ENCODE data around the gene FAR2.
A peak's percentile ranks its signal among the peaks of the same experiment; 100 is the strongest.
"Not testable (repeated sequence)": the region's sequence is repeated elsewhere in the genome, so short reads cannot be mapped to it uniquely, and the experiment has no call there.

Gene FAR2

GRCh38 chr12:29150462-29150861 is 1.4 kb downstream of the FAR2 start:
- in situ Hi-C loops (cut with MboI; ENCODE audit: low pct_unique_long_range_greater_than_20kb, low sequenced_read_pairs): no loop called here
- no peak for DNase-seq

DNA sequence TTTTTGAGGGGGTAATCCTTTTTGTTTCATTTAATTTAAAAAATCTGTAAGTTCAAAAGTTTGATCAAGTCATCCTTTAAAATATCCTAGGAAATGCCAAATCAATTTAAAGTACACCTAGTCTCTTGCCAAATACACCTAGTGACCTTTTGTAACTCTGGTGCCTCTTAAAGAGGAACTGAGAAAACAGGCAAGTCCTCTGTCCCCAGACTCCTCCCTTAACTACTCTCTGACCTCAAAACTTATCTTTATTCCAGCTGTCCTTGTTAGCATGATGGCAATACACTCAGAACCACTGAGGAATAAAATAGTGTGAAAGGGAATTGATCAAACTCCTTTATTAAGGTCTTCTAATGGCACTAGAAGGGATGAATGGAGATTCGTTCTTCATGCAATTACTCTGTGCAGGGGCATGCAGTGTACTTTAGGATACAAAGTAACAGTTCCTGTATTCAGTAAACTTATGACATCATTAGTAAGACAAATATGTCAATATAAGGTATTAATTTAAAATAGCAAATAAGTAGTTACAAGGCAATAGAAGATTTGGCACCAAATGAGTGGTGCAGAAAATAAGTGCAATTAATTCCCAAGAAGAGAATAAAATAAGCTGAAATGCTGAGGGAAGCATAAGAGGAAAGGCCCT is 3.3 kb downstream of the FAR2 start:
- in situ Hi-C loops (cut with MboI; ENCODE audit: low pct_unique_long_range_greater_than_20kb, low sequenced_read_pairs): no loop called here
- DNase-seq: peak; percentile 82

GRCh38 chr12:29152981-29153630 is 4.0 kb downstream of the FAR2 start:
- in situ Hi-C loops (cut with MboI; ENCODE audit: low pct_unique_long_range_greater_than_20kb, low sequenced_read_pairs): no loop called here
- peak; percentile 31 for DNase-seq

- in situ Hi-C loops (cut with MboI; ENCODE audit: low pct_unique_long_range_greater_than_20kb, low sequenced_read_pairs): no loop called here
- peak; percentile 51 for DNase-seq
Measured at GRCh38 chr12:29155079-29155478, 6.0 kb downstream of the FAR2 start.

DNA sequence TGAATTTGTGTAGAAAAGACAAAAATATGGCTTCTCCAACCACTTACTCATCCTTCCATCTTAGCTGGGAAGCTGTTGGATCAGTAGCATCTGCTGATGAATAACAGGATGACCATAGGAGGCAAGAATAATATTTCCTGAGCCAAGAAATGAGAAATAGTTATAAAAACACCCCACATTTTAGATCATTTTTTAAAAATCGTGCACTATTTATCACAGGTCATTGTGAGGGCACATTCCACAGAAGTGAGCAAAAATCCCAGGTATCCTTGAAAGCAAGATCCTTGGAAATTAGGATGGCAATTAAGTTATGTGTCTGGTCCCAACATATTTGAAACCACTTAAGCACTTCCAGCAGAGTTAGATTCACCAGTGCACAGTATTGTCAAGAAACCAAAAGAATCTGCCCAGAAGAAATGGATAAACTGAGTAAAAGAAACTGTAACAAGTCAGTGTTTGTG is 8.4 kb downstream of the FAR2 start:
- DNase-seq: no peak
- in situ Hi-C loops (cut with MboI; ENCODE audit: low pct_unique_long_range_greater_than_20kb, low sequenced_read_pairs): no loop called here

DNA sequence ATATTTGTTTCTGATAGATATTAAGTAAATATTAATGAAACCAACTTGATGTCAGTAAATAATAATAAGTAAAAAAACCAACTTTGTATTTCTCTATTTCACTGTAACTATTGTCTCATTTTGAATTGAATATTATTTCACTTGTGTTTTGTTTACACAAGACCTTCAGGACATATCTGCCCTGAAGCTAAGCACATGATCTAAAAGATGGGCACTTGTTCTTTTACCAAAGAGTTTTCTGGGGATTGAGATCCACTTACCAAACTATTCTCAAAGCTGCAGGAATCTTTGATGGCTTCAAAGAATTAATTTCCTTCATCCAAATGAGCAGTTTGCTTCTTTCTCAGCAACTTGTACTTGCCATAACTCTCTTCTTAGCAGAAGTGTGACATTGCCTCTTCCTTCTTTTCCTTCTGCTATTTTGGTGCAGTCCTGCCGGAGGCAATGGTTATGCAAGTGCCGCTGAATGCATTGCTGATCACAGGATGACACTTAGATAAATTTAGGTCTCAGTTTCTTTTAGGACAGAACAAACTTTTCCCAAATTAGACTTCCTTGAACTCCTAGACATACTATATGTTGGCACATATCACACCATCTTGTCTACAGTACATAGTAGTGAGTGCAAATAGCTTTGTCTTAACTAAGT is 9.2 kb downstream of the FAR2 start:
- in situ Hi-C loops (cut with MboI; ENCODE audit: low pct_unique_long_range_greater_than_20kb, low sequenced_read_pairs): no loop called here
- DNase-seq: peak; percentile 67

- DNase-seq: peak; percentile 79
- in situ Hi-C loops (cut with MboI; ENCODE audit: low pct_unique_long_range_greater_than_20kb, low sequenced_read_pairs): no loop called here
Measured at GRCh38 chr12:29159661-29160060, 10.6 kb downstream of the FAR2 start.

DNA sequence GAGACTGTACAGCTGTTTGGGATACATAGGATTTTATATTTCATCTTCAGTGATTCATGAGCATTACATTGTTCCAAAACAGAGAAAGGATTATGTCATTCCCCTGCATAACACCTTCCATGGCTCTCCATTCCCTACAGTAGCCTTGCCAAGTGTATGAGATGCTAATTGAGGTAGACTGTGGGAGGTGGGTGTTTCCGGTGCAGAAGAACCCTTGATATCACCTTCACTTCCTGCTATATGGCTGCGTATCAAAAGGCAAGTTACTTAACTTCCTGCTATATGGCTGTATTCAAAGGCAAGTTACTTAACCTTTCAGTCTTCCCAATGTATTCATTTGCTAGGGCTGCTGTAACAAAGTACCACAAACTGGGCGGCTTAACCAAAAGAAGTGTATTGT is 11.2 kb downstream of the FAR2 start:
- in situ Hi-C loops (cut with MboI; ENCODE audit: low pct_unique_long_range_greater_than_20kb, low sequenced_read_pairs): no loop called here
- peak; percentile 55 for DNase-seq

- in situ Hi-C loops (cut with MboI; ENCODE audit: low pct_unique_long_range_greater_than_20kb, low sequenced_read_pairs): no loop called here
Measured at GRCh38 chr12:29163146-29163545, 14.1 kb downstream of the FAR2 start.

DNA sequence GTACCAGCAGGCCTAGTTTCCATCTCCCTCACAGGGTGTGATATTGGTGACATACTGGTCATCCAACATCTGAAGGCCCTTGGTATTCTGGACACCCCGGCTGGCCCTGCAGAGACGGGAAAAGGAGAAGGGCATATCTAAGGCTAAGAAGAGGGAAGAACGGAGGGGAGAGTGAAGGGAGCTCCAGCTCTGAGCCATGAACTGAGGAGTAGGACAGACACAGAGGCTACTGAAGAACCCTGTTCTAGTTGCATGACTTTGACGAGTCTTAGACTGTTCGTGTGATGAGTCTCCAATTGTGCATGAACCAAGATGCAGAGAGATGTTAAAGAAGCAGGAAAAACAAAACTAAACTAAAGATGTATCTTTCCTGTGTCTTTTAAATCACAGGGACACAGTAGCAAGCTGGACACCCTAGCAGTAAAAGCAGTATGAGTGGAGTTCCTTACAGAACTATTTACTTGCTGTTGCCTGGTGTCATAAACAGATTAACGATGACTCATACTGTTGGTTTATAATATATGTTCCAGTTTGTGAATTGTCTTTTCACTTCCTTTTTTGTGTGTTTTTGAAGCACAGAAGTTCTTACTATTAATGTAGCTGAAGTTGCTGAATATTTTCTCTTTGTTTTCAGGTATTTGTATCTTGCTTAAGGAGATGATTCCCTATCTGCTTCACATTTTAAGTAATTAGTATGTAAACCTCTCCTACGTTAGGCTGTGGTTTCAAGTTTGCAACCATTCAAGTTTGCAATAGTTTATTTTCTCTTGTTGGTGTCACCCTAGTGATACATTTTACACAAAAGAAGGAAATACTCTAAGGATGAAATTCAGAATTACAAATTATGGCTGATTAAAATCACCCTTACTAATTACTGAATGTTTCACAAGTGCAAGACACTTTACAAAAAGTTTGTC is 15.7 kb downstream of the FAR2 start:
- peak; percentile 83 for DNase-seq
- in situ Hi-C loops (cut with MboI; ENCODE audit: low pct_unique_long_range_greater_than_20kb, low sequenced_read_pairs): no loop called here

More at GRCh38 chr12:29163146-29163545, 14.1 kb downstream of the FAR2 start:
- no peak for DNase-seq

DNA sequence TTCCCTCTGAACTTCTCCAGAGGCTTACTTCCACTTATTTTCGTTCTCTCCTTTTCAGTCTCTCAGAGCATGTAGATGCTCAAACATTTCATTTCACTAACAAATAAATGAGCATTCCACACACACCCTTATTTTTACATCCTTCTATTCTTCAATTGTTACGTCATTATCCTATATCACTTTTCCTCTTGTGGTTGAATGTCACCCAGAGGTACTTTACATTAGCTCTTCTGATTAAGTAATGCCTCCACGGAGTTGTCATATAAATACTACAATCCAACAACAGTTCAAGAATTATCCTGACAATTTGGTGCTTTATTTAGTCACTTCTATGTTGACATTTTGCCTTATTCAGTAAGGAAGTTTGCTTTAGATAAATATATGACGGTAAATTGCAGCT is 18.4 kb downstream of the FAR2 start:
- in situ Hi-C loops (cut with MboI; ENCODE audit: low pct_unique_long_range_greater_than_20kb, low sequenced_read_pairs): no loop called here

DNA sequence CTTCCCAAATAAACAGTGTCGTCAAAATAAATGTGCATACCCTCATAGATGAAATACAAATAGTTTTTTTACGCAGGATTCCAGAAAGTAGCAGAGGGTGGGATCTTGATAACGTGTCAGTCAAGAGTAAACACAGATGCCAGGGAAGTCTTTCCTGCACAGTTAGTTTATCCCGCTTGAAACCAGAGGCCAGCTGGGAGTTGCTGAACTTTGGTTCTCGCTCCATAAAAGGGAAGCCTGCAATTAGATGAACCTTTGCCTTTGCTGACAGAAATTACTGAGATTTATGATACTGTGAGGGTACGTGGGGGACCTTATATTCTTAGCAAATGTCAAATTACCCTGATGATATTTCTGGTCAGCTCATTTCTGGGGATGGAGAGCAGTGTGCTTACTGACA is 18.9 kb downstream of the FAR2 start:
- no peak for DNase-seq

More for the DNA sequence above, 18.4 kb downstream of the FAR2 start:
- DNase-seq: no peak

DNA sequence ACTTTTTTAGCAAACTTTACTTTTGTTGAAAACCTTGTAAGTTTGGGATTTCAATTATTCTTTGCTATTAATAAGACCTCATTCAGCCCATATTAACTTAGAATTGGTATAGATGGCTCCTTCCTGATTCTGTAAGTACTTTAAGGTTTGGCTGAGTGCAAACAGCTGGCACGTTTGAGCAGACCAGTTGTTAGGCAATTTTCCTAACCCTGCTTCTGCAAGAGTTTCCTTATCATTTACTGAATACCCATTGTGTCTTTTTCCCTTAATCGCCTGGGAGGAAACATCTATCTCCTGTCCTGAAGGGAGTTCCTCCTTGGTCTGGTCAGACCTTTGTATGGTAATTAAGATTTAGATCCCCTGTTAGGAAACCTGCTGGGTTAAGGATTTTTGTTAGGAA is 20.9 kb downstream of the FAR2 start:
- DNase-seq: peak; percentile 55
- in situ Hi-C loops (cut with MboI; ENCODE audit: low pct_unique_long_range_greater_than_20kb, low sequenced_read_pairs): not testable (repeated sequence)

More for the DNA sequence above, 18.9 kb downstream of the FAR2 start:
- in situ Hi-C loops (cut with MboI; ENCODE audit: low pct_unique_long_range_greater_than_20kb, low sequenced_read_pairs): no loop called here

GRCh38 chr12:29170478-29171084 is 21.5 kb downstream of the FAR2 start:
- peak; percentile 37 for DNase-seq
- in situ Hi-C loops (cut with MboI; ENCODE audit: low pct_unique_long_range_greater_than_20kb, low sequenced_read_pairs): not testable (repeated sequence)

DNA sequence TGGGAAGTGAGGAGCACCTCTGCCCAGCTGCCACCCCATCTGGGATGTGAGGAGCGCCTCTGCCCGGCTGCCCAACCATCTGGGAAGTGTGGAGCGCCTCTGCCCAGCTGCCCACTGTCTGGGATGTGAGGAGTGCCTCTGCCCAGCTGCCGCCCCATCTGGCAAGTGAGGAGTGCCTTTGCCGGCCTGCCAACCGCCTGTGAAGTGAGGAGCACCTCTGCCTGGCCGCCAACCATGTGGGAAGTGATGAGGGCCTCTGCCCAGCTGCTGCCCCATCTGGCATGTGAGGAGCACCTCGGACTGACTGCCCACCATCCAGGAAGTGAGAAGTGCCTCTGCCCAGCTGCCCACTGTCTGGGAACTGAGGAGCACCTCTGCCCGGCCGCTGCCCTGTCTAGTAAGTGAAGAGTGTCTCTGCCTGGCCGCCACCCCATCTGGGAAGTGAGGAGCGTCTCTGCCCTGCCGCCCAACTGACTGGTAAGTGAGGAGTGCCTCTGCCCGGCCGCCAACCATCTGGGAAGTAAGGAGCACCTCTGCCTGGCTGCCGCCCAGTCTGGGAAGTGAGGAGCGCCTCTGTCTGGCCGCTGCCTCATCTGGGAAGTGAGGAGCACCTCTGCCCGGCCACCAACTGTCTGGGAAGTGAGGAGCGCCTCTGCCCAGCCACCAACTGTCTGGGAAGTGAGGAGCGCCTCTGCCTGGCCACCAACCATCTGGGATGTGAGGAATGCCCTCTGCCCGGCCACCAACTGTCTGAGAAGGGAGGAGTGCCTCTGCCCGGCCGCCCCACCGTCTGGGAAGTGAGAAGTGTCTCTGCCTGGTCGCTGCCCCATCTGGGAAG is 22.6 kb downstream of the FAR2 start:
- in situ Hi-C loops (cut with MboI; ENCODE audit: low pct_unique_long_range_greater_than_20kb, low sequenced_read_pairs): no loop called here
- no peak for DNase-seq

- in situ Hi-C loops (cut with MboI; ENCODE audit: low pct_unique_long_range_greater_than_20kb, low sequenced_read_pairs): no loop called here
- DNase-seq: no peak
Measured at GRCh38 chr12:29176941-29177340, 27.9 kb downstream of the FAR2 start.

- DNase-seq; in situ Hi-C loops (cut with MboI; ENCODE audit: low pct_unique_long_range_greater_than_20kb, low sequenced_read_pairs): not testable (repeated sequence)
Measured at GRCh38 chr12:29182247-29182646, 33.2 kb downstream of the FAR2 start.

GRCh38 chr12:29187756-29188155 is 38.7 kb downstream of the FAR2 start:
- no peak for DNase-seq
- in situ Hi-C loops (cut with MboI; ENCODE audit: low pct_unique_long_range_greater_than_20kb, low sequenced_read_pairs): no loop called here

Measured in KBM-7 (cell line).